Measurements from ENCODE around the gene DNM2.
"Not testable (repeated sequence)": the region's sequence is repeated elsewhere in the genome, so short reads cannot be mapped to it uniquely, and the experiment has no call there.

Gene DNM2

DNA sequence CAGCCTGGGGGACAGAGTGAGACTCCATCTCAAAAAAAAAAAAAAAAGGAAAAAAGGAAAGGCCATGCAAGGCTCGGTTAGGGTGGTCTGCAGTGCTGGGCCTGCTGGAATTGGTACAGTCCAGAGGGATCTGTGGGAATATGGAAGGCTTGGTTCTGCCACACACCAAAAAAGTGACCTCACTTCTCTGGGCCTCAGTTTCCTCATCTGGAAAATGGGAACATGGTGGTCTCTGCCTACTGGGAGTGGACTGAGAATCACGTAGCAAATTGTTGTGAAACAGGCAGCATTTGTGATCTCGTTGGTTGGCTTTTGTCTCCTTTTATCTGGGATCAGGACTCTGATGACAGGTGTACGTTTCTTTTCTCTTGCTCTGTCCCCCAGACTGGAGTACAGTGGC is 7.5 kb downstream of the DNM2 start:
- no peak for DNase-seq (ENCODE audit: low read depth)

DNA sequence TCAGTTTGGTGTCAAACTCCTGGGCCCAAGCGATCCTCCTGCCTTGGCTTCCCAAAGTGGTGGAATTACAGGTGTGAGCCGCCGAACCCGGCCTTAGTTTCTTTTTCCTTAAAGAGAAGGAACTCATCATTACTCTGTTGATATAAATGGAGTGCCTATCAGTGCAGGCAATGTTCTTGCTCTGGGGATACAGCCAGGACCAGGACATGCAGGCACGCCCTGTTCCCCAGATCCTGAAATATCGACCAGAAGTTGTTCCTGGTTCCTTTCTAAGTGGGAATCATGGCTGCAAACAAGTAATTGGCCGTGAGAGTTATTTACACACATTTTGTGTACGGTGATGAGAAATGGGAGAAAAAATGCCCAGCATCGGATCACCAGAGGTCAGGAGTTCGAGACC is 8.4 kb downstream of the DNM2 start:
- DNase-seq (ENCODE audit: low read depth): no peak

GRCh38 chr19:10727685-10728201 is 9.9 kb downstream of the DNM2 start:
- no peak for DNase-seq (ENCODE audit: low read depth)

- no peak for DNase-seq (ENCODE audit: low read depth)
Measured at GRCh38 chr19:10729411-10729810, 11.5 kb downstream of the DNM2 start.

DNA sequence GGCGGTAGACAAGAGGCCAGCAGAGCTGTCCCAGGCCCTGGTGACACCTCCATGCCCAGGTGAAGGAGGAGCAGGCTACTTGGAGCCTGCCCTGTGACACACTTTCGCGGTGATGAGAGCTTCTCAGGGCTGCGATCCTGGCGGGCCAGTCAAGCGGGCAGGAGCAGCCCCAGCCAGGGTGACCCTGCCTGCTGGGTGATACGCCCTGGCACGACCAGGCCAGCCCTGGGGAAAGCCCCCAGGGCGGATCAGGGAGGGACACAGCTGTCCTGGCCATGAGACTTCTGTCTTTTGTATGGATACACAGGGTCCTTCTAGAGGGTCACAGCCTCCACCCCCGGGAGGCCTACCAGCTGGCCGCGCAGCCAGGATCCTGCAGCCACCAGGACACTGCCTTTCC is 13.1 kb downstream of the DNM2 start:
- no peak for DNase-seq (ENCODE audit: low read depth)

- DNase-seq (ENCODE audit: low read depth): no peak
Measured at GRCh38 chr19:10735741-10736140, 17.9 kb downstream of the DNM2 start.

DNA sequence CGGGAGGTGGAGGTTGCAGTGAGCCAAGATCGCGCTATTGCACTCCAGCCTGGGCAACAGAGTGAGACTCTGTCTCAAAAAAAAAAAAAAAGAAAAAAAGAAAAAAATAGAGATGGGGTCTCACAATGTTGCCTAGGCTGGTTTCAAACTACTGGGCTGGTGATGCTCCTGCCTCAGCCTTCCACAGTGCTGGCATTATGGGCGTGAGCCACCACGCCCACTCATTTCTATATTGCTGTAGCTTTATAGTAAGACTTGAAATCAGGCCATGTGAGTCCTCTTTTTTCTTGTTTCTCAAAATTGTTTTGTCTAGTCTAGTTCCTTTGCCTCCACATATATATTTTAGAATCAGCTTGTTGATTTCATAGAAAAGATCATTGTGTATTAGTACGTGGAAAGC is 18.3 kb downstream of the DNM2 start:
- DNase-seq (ENCODE audit: low read depth): no peak

DNA sequence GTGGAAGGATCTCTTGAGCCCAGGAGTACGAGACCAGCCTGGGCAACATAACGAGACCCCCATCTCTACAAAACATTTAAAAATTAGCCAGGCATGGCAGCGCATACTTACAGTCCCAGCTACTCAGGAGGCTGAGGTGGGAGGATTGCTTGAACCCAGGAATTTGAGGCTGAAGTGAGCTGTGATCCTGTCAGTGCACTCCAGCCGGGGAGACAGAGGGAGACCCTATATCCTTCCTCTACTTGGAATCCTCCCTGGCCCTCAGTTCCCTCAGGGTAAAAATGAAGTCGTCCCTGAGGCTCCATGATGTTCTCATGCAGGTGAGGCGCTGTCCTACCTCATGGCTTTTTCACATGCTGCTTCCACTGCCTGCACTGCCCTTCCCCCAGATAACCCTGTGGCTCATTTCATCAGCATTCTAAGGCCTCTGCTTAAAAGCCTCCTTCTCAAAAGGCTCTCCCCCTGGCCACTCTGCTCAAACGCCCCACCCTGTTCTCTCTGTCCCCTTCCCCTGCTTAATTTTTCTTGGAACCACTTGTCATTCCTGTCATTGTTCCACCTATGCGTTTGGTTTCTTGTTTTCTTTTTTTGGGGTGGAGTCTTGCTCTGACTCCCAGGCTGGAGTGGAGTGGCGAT is 19.2 kb downstream of the DNM2 start:
- no peak for DNase-seq (ENCODE audit: low read depth)

DNA sequence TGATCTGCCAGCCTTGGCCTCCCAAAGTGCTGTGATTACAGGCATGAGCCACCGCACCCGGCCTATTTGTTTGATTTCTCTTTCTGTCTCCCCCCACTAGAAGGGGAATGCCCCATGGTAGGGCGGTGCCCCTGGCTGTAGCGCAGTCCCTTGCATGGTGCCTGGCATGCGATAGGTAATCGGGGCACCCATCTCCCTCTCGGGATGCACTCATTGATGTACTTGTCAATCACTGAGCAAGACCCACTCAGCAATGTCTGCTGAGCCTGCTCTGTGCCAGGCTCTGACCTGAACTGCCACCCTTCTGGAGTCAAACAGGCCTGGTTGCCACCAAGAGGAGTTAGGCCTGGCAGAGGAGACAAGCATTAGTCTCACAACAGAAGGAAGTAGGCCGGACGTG is 19.8 kb downstream of the DNM2 start:
- DNase-seq (ENCODE audit: low read depth): no peak

DNA sequence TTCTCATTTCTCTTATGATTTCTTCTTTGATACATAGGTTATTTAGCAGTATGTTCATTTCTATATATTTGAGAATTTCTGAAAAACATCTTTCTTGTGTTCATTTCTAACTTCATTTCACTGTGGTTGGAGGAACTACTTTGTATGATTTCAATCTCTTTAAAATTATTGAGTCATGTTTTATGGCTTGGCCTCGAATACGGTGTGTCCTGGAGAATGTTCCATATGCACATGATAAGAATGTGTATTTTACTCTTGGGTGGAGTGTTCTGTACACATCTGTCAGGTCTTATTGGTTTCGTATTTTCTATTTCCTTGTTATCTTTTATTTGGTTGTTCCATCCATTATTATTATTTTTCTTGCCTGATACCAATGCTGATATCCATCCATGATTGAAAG is 22.9 kb downstream of the DNM2 start:
- DNase-seq (ENCODE audit: low read depth): no peak

- DNase-seq (ENCODE audit: low read depth): no peak
Measured at GRCh38 chr19:10742476-10742875, 24.6 kb downstream of the DNM2 start.

GRCh38 chr19:10744253-10744798 is 26.4 kb downstream of the DNM2 start:
- no peak for DNase-seq (ENCODE audit: low read depth)

- no peak for DNase-seq (ENCODE audit: low read depth)
Measured at GRCh38 chr19:10744801-10745293, 27.0 kb downstream of the DNM2 start.

- not testable (repeated sequence) for DNase-seq (ENCODE audit: low read depth)
Measured at GRCh38 chr19:10746437-10746836, 28.6 kb downstream of the DNM2 start.

GRCh38 chr19:10747271-10747670 is 29.4 kb downstream of the DNM2 start:
- DNase-seq (ENCODE audit: low read depth): no peak

DNA sequence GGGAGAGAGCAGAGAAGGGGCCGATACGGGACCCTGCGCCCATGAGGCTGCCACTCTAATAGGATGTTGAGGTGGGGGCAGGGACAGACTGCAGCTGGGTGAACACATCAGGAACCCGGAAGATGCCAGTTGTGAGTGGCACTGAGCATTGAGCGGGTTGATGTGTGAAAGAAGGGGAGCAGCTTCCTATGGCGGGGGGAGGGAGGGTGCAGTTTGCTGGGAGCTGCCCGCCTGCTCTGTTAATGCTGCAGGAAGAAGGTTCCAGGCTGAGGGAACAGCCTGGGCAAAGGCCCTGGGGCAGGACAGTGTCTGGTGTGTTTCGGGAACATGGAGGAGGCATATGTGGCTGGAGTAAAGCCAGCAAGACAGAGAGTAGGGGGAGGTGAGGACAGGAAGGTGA is 29.8 kb downstream of the DNM2 start:
- DNase-seq (ENCODE audit: low read depth): no peak

GRCh38 chr19:10748195-10748926 is 30.5 kb downstream of the DNM2 start:
- no peak for DNase-seq (ENCODE audit: low read depth)

GRCh38 chr19:10748927-10749434 is 31.1 kb downstream of the DNM2 start:
- DNase-seq (ENCODE audit: low read depth): peak; percentile 20

DNA sequence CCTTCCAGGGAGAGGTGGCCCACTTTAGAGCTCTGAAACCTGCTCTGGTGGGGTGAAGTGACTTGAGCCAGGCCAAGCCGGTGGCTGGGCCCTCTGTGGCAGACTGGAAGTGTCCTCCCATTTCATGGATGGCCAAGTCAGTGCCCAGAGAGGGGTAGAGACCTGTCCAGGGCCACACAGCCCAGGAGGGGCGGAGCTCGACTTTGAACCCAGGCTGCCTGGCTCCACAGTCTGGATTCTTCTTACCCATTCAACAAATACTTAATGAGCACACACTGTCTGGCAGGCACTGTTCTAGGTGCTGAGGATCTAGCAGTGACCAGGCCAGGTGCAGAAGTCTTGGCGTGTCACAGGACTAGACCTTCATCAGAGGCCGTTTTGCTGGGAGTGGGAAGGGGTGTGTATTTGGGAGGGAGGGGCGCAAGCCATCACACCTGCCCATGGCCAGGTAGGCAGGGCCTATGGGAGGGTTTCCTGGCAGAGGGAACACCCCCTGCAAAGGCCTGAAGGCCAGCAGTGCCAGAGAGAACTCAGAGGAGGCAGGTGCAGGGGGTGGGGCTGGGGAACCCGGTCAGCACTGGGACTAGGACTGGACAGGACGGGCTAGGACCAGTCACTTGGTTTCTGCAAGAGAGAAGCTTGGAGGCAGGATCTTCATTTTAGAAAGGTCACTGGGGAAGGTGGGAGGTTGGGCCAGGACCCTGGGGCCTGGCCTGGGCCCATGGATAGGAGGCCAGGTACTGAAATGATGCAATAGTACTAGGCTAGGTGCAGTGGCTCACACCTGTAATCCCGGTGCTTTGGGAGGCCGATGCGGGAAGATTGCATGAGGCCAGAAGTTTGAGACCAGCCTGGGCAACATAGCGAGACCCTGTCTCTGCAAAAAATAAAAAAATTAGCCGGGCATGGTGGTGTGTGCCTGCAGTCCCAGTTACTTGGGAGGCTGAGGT is 31.8 kb downstream of the DNM2 start:
- DNase-seq (ENCODE audit: low read depth): no peak

- DNase-seq (ENCODE audit: low read depth): no peak
Measured at GRCh38 chr19:10751109-10751953, 33.5 kb downstream of the DNM2 start.
